Fibroblast of gingiva (primary cell): ENCODE data around the gene FERMT3.

ENCODE experiments used
- DNase-seq: peaks from one replicate; pipeline ENCODE4 v3.0.0-alpha.2; 2011; ENCODE audit warnings: low read depth

The FERMT3 gene

DNA sequence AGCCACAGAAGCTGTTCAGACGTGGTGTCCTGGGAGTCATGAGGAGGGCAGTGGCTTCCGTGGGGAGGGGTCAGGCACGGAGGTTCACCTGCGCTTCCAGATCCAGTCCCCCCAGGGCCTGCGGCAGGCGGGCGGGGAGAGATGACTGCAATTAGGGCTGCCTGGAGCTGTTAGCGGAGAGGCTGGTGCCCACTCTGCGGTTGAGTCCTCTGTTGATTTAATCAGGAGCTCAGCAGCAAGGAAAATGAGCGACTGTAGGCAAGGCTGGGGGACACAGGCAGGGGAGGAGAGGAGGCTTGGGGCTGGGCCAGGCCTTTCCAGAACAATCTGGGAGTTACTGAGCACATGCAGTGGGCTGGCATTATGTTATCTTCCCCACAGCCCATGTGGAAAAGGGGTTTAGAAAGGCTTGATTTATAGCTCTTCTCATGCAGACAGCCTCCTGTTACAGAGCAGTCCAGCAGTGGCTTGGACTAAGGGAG is 57.9 kb downstream of the FERMT3 start:
- no peak for DNase-seq

DNA sequence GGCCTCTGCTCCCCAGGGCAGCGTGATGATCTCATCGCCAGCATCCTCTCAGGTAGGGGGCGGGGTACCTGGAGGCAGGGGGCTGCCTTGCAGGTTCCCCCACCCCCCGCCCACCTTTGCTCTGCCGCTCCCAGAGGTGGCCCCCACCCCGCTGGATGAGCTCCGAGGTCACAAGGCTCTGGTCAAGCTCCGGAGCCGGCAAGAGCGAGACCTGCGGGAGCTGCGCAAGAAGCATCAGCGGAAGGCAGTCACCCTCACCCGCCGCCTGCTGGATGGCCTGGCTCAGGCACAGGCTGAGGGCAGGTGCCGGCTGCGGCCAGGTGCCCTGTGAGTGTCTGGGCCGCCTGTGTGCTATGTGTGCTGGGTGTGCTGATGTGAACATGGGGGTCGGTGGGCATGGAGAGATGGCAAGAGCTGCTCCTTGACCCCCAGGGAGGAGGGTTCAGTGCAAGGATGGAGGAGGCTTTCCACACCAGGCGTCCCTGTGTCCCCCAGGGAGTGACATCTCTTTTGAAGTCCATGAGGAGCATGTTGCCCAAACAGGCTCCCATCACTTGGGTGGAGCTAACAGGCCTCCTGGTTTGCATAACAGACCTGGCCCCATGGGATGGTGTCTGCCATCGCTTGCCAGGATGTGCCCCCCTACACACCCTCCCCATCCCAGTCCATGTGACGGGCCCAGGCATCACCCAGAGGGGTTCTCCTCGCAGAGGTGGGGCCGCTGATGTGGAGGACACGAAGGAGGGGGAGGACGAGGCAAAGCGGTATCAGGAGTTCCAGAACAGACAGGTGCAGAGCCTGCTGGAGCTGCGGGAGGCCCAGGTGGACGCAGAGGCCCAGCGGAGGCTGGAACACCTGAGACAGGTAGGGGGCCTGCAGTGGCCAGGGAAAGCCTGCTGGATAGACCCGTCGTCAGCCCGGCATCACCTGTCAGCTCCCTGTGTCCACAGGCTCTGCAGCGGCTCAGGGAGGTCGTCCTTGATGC is 58.9 kb downstream of the FERMT3 start:
- DNase-seq = no peak

DNA sequence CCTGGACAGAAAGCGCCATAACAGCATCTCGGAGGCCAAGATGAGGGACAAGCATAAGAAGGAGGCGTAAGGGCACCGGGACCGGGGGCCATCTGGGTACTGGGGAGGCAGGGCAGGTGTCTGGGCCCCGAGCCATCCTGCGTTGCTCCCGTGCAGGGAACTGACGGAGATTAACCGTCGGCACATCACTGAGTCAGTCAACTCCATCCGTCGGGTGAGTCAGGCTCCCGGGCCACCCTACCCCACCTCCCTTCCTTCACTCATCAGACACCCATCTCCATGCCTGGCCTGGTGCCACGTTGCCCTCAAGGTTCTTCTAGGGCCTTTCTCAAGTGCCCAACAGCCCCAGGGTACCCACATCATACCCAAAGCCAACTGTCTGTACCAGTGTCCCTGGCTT is 59.8 kb downstream of the FERMT3 start:
- DNase-seq = no peak

DNA sequence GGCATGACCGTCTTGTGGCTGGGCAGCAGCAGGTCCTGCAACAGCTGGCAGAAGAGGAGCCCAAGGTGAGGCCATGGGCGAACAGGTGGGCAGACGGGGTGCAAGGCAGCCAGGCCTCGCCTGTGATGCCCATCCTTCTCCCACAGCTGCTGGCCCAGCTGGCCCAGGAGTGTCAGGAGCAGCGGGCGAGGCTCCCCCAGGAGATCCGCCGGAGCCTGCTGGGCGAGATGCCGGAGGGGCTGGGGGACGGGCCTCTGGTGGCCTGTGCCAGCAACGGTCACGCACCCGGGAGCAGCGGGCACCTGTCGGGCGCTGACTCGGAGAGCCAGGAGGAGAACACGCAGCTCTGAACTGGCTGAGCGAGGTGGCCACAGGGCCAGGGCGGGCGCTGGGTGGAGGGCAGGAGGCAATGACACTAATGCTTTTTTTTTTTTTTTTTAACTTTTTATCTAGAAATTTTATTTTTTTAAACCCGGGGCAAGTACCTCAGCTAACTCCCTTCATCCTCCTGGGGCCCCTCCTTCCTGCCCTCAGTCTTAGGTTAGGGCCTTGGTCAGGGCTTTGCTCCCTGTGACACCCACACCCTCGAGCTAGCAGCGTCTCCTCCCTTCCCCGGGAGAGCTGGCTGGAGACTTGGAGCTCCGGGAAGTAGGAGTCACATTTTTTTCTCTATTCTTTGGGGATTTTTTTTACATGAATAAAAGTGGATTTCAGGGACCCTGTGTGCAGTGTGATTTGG is 60.9 kb downstream of the FERMT3 start:
- DNase-seq = no peak

DNA sequence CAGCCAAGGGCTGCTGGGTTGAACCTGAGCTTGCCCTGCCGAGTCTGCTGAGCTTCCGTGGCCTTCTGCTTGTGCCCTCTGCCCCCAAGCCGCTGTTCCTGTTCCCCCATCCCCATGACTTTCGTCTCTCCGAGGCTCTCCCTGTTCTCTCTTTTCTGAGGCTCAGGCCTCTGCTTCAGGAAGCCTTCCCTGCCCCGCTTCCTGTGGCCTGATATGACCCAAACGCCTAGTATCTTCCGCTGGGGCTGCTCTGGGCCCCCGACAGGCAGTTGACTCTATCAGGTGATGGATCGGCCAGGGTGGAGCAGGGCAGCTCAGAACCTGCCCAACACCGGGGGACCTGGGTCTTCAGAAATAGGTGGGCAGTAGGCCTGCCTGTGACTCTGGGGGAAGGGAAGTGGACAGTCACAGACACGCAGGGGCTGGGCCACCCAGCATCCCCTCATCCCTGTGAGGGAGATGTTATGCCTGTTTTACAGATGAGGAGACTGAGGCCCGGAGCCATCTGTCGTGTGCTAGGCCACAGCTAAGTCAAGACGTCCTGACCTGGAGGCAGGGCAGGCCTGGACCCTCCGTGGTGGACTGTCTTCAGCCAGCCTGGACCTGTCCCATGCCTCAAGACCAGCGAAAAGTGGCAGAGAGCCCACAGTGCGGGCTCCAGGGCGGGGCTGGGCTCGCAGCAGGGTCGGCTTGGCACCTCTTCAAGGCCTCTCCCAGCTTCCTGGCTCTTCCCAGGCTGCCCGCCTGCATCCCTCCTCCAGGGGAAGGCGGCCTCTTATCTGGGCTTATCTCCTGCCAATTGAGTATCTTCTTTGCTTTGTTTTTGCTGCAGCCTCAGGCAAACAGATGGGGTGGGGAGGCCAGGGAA is 61.7 kb downstream of the FERMT3 start:
- DNase-seq = peak; percentile 48

DNA sequence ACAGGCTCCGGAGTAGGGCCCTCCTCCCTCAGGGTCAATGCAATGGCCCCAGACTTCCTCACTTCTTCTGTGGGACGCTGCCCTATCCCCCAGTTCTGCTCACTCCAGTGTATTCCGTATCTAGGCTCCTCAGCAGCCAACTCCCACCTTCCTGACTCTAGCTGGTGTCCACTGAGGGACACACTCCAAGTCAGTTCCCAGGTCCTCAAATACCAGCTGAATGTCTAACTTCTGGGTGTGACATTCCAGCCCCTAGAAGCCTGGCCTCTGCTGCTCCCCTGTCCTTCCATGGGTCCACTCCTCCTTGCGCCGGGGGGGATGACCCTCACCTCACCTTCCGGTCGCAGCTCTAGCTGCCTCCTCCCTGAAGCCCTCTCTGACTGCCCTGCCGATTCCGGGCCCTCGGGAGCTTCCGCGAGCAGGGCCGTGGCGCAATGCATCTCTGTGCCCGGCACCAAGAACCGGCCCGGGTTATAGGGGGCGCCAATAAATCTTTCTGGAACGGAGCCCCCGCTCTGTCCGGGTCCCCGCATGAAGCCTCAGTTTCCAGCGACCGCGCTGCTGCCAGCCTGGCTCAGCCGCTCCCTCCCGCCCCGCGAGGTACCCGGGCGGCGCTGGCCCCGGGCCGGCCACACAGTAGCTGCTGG is 62.5 kb downstream of the FERMT3 start:
- DNase-seq = peak; percentile 63

DNA sequence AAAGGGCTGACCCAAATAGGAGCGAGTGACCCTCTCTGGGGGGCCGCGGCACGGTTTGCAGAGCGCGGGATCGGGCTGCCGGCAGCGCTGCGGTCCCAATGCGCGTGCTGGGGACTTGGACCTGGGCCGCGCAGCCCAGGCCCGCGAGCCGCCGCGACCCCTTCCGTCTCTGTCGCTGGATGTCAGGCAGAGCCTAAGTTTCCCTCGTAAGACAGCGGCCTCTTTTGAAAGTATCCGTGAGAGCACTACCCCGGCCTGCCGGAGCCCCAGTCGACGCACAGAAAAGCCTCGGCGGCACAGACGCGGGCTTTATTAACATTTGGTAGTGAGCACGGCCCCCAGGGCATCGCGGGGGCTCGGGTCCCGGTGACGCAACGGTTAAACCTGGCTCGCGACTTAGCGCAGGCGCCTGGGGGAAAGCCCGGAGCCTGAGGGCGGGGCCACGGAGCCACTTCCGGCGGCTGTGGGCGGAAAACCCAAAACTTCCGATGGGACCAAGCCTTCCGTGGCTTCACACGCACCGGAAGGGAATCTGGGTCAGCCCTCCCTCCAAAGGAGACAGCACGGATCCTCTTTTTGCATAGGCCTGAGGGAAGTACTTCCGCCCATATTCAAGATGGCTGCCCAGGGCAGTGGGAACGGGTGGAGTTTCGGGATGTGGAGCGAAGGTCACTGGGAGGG is 63.2 kb downstream of the FERMT3 start:
- DNase-seq = peak; percentile 100
